Sigmoid colon (tissue), 7 donors: ENCODE data around the gene EFCAB8. TPM values are rescaled to one million over a fixed set of nuclear protein-coding genes. Genes with fewer than 3 reads are reported as not detected.
A peak's percentile ranks its signal among the peaks of the same experiment; 100 is the strongest.
"Not testable (repeated sequence)": the region's sequence is repeated elsewhere in the genome, so short reads cannot be mapped to it uniquely, and the experiment has no call there.

ENCODE experiments used
- DNase-seq: peaks from one replicate; pipeline ENCODE4 v3.0.0-alpha.2; 2019
- H3K27ac ChIP-seq, 4 donors: fragments of 200-600 bp; sonication (generic); one replicate each; pipeline ENCODE4 v1.5.1; 2016 to 2019; ENCODE audit warnings: mild to moderate bottlenecking in 1 of 4
- H3K27me3 ChIP-seq, 3 donors: fragments of 200-600 bp; sonication (generic); one replicate each; pipeline ENCODE4 v1.5.1; 2019; ENCODE audit warnings: mild to moderate bottlenecking in 1 of 3
- H3K36me3 ChIP-seq, 4 donors: fragments of 200-600 bp; sonication (generic); one replicate each; pipeline ENCODE4 v1.5.1; 2016 to 2019
- H3K4me1 ChIP-seq, 4 donors: fragments of 200-600 bp; sonication (generic); one replicate each; pipeline ENCODE4 v1.5.1; 2017 to 2019
- H3K4me3 ChIP-seq, 4 donors: fragments of 200-600 bp; sonication (generic); one replicate each; pipeline ENCODE4 v1.5.1; 2017 to 2019; ENCODE audit warnings: mild to moderate bottlenecking in 2 of 4, moderate library complexity in 1 of 4
- H3K9me3 ChIP-seq, 4 donors: fragments of 200-600 bp in 3 of 4; sonication (generic) in 3 of 4; one replicate each; pipeline versions ENCODE4 v1.5.1 to v1.6.1; 2013 to 2019
- EP300 ChIP-seq, 4 donors: sonication (generic); formaldehyde crosslinking; IDR thresholded peaks; one replicate each; pipeline ENCODE4 v1.6.1; 2017; ENCODE audit warnings: antibody characterized with exemption in 4 of 4
- POLR2A ChIP-seq, 2 donors: fragments of 450-650 bp; IDR thresholded peaks; one replicate each; pipeline ENCODE4 v1.6.1; 2016; ENCODE audit warnings: antibody characterized with exemption in 2 of 2, mild to moderate bottlenecking in 2 of 2, moderate library complexity in 2 of 2
- POLR2AphosphoS5 ChIP-seq, 4 donors: sonication (generic); formaldehyde crosslinking; IDR thresholded peaks; one replicate each; pipeline ENCODE4 v1.6.1; 2017; ENCODE audit warnings: antibody characterized with exemption in 4 of 4
- WGBS, 2 donors: extraction: QIAGEN DNeasy Blood & Tissue Kit; methylation state at CpG; one replicate each; pipeline ENCODE4 v1.1.7; 2013; 5-methylcytosine and 5-hydroxymethylcytosine counted together
- intact Hi-C: fragments of 100-400 bp; cut with DNase I; formaldehyde crosslinking; loops from one replicate; pipeline ENCODE4 v1.15.1; 2023
- polyA plus RNA-seq, 3 donors: library from polyadenylated mRNA; stranded (reverse); fragments of 200-250 nt; gene quantifications; one replicate each; pipeline ENCODE4 v1.2.3, GENCODE V29; 2013
- total RNA-seq, 4 donors: library from RNA; depleted of rRNA; stranded (reverse); fragments of >200 nt; gene quantifications; one replicate each; pipeline ENCODE4 v1.1.0, GENCODE V29; 2016
- TF ChIP-seq, protein P1 (sequence below), 4 experiments: fragments of 450-650 bp in 3 of 4; fragments of 200-600 bp in 1 of 4; IDR thresholded peaks; one replicate each; pipeline ENCODE4 v1.5.1; 2016 to 2019; ENCODE audit warnings: antibody characterized with exemption in 4 of 4, mild to moderate bottlenecking in 3 of 4, moderate library complexity in 2 of 4
- donor health status: healthy with polysubstance abuse.
- donor health status: Bipolar disorder and iron deficiency.
- donor health status: healthy.

The EFCAB8 gene
- total and polyA plus RNA-seq, 7 donors, result 0.06 to 0.83 (median 0.60) TPM; not detected in 3

DNA sequence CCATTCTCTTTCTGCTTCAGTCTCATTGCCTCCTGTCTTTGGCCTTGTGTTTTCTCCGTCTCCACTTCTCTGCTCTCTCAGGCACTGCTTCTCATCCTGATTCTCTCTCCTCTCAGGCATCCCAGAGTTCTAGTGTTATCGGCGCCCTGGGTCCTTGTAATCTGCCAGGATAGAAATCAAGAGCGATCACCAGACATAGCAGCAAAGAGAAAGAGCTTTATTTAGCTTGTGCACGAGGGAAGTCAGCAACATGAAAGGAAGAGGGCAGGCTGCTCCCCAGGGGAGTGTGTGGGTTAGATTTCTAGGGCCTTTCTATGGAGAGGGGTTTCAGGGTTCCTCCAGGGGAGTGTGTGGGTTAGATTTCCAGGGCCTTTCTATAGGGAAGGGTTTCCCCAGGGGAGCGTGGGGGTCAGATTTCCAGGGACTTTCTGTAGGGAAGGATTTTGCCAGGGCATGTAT, 113.0 kb downstream of the EFCAB8 start:
- Histone ChIP-seq H3K27me3 (no peaks in the 10 kb centered on the region), H3K4me3 (no peak overlapping the region), H3K36me3 (no peaks in the 10 kb centered on the region), H3K27ac (no peak overlapping the region), H3K9me3 (no peaks in the 10 kb centered on the region), H3K4me1 (no peaks in the 10 kb centered on the region)
- WGBS, 2 donors, result 40 to 67% methylated on average over 6 of the region's 6 CpGs
- DNase-seq, result peak; percentile 7
- intact Hi-C loops, result no loop called here
- no peak for TF ChIP-seq EP300 (IDR thresholded peaks at IDR 0.05)
- TF ChIP-seq POLR2AphosphoS5 (IDR thresholded peaks at IDR 0.05), result no peak
- TF ChIP-seq, protein P1, sequence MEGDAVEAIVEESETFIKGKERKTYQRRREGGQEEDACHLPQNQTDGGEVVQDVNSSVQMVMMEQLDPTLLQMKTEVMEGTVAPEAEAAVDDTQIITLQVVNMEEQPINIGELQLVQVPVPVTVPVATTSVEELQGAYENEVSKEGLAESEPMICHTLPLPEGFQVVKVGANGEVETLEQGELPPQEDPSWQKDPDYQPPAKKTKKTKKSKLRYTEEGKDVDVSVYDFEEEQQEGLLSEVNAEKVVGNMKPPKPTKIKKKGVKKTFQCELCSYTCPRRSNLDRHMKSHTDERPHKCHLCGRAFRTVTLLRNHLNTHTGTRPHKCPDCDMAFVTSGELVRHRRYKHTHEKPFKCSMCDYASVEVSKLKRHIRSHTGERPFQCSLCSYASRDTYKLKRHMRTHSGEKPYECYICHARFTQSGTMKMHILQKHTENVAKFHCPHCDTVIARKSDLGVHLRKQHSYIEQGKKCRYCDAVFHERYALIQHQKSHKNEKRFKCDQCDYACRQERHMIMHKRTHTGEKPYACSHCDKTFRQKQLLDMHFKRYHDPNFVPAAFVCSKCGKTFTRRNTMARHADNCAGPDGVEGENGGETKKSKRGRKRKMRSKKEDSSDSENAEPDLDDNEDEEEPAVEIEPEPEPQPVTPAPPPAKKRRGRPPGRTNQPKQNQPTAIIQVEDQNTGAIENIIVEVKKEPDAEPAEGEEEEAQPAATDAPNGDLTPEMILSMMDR (IDR thresholded peaks at IDR 0.05), result no peak
- TF ChIP-seq POLR2A (IDR thresholded peaks at IDR 0.05), result no peak

DNA sequence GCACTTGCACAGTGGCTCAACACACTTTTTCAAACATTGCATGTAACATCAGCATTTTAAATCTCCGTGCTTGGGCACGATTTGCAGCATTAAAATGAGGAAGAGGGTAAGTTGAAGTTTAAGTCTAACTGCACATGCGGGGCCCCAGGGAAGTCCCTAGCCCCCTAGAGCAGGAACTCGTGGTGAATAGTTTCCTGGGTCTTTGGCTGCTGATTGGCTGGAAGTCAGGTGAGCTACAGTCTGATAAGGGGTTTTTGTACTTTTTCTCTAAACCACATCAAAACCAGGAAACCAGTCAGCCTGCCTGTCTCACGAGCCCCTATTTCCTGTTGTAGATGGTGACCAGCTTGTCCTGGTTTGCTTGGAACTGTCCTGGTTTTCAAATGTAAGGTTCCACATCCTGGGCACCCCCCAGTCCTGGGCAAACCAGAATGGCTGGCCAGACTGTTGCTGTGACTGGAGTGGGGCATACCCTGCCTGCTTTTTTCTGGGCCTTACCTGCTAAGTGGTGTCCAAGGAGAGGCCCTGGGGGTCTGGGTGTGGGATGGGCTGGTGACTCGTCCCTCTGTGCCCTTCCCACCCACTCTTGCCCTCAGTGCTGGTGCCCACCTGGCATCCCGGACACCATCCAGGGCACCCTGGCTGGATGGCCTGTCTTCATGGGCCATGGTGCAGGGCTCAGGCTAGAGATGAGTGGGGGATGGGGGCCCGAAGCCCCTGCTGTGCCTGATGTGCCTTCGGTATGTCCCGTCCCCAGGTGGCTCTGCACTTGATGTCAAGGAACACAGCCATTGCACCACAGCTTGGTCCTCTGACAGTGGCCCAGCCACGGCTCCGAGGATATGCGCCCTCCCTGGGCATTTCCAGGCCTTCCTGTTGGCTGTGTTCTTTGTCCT, 113.7 kb downstream of the EFCAB8 start:
- Histone ChIP-seq H3K27ac (no peak overlapping the region), H3K36me3 (no peaks in the 10 kb centered on the region)

DNA sequence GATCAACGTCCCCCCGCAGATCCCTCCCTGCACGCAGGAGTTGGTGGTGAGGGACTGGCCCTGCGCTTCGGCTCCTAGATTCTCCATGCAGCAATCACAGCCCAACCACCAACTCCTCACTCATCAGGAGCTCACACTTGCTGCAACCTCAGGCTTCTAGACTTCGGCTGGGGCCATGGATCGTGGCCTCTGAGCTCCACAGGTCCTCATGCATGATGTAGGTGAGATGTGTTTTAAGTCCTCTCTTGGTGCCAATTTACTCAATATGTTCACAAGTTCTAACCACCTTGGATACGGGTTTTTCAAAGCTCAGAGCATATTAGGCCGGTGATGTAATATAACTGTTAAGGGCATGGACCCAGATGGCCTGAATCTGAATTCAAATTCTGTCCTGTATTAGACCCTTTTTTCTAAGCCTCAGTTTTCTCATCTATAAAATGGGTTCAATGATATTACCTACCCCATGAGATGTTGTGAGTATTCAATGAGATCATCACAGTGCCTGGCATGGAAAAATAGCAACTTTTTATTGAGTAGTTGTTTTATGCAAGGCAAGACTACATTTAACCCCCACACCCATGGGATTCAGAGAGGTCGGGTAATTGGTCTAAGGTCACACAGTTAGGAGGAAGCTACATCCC, 114.5 kb downstream of the EFCAB8 start:
- Histone ChIP-seq H3K27me3 (no peaks in the 10 kb centered on the region), H3K27ac (no peak overlapping the region), H3K4me1 (no peaks in the 10 kb centered on the region), H3K4me3 (no peak overlapping the region), H3K36me3 (no peaks in the 10 kb centered on the region), H3K9me3 (no peaks in the 10 kb centered on the region)
- 83 to 88% methylated on average over 10 of the region's 10 CpGs for WGBS, 2 donors
- TF ChIP-seq POLR2A (IDR thresholded peaks at IDR 0.05) (no peak), EP300 (IDR thresholded peaks at IDR 0.05) (no peak), POLR2AphosphoS5 (IDR thresholded peaks at IDR 0.05) (no peak)
- TF ChIP-seq, protein P1 (IDR thresholded peaks at IDR 0.05), result no peak
- intact Hi-C loops, result no loop called here
- DNase-seq, result no peak

More for the DNA sequence above, 113.7 kb downstream of the EFCAB8 start:
- peak; percentile 60 for DNase-seq
- Histone ChIP-seq H3K4me3 (no peak overlapping the region), H3K4me1 (no peaks in the 10 kb centered on the region), H3K9me3 (no peaks in the 10 kb centered on the region), H3K27me3 (no peaks in the 10 kb centered on the region)
- no peak for TF ChIP-seq EP300 (IDR thresholded peaks at IDR 0.05)
- TF ChIP-seq, protein P1 (IDR thresholded peaks at IDR 0.05), result no peak
- no peak for TF ChIP-seq POLR2A (IDR thresholded peaks at IDR 0.05)
- TF ChIP-seq POLR2AphosphoS5 (IDR thresholded peaks at IDR 0.05), result no peak
- WGBS, 2 donors, result 64 to 73% methylated on average over 13 of the region's 13 CpGs
- intact Hi-C loops, result no loop called here

DNA sequence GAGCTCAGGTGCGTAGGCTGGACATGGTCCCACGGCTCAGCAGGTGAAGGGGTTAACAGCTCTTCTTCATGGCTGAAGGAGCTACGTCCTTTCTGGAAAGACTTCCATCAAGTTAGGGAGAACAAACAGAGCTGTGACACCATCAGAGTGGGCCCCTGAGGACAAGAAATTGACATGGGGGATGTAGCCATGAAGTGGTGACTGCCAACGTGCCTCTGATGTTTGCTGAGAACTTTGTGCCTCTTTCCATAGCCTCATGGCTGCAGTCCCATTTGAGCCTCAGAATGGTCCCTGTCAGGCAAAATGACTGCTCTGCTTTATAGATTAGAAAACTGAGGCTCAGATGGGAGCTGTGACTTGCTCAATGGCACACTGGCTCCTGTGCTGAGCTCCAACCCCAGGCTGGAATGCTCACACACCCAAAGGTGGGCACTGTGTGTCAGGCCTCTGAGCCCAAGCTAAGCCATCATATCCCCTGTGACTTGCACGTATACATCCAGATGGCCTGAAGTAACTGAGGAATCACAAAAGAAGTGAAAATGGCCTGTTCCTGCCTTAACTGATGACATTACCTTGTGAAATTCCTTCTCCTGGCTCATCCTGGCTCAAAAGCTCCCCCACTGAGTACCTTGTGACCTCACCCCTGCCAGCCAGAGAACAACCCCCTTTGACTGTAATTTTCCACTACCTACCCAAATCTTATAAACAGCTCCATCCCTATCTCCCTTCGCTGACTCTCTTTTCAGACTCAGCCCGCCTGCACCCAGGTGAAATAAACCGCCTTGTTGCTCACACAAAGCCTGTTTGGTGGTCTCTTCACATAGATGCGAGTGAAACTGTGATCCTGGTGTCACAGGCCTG, 115.7 kb downstream of the EFCAB8 start:
- H3K27ac ChIP-seq, DNase-seq, H3K36me3 ChIP-seq, intact Hi-C loops, H3K4me3 ChIP-seq, H3K27me3 ChIP-seq, H3K4me1 ChIP-seq, H3K9me3 ChIP-seq: not testable (repeated sequence)
- 67 to 80% methylated on average over 9 of the region's 9 CpGs for WGBS, 2 donors

DNA sequence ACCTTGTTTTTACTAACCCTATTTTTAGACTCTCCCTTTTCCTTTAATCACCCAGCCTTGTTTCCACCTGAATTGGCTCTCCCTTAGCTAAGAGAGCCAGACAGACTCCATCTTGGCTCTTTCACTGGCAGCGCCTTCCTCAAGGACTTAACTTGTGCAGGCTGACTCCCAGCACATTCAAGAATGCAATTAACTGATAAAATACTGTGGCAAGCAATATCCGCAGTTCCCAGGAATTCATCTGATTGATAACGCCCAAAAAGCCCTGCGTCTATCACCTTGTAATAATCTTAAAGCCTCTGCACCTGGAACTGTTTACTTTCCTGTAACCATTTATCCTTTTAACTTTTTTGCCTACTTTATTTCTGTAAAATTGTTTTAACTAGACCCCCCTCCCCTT, 116.4 kb downstream of the EFCAB8 start:
- intact Hi-C loops, H3K9me3 ChIP-seq, H3K27me3 ChIP-seq, H3K27ac ChIP-seq, DNase-seq, H3K4me3 ChIP-seq, H3K4me1 ChIP-seq, H3K36me3 ChIP-seq: not testable (repeated sequence)
- WGBS, 2 donors, result 28 to 71% methylated on average over 4 of the region's 4 CpGs
